HG02884 (cell line): ENCODE measurements around the gene CDC42EP4.

ENCODE experiments used
- ATAC-seq: cut with Tn5 transposase; IDR thresholded peaks from one replicate; pipeline ENCODE4 v1.9.1; 2021; ENCODE audit warnings: mild to moderate bottlenecking, moderate library complexity; ENCODE audit not compliant: unreplicated experiment

Gene CDC42EP4

GRCh38 chr17:73304438-73304837, 7.4 kb downstream of the CDC42EP4 start:
- ATAC-seq: no peak

GRCh38 chr17:73302189-73302588, 9.6 kb downstream of the CDC42EP4 start:
- no peak for ATAC-seq

GRCh38 chr17:73301369-73301768, 10.4 kb downstream of the CDC42EP4 start:
- ATAC-seq: no peak

GRCh38 chr17:73300392-73300791, 11.4 kb downstream of the CDC42EP4 start:
- ATAC-seq: no peak

GRCh38 chr17:73297934-73298861, 13.6 kb downstream of the CDC42EP4 start:
- ATAC-seq: no peak

- ATAC-seq: no peak
Measured at GRCh38 chr17:73293480-73293911, 18.3 kb downstream of the CDC42EP4 start.

- ATAC-seq: no peak
Measured at GRCh38 chr17:73293031-73293430, 18.8 kb downstream of the CDC42EP4 start.

- no peak for ATAC-seq
Measured at GRCh38 chr17:73292031-73292531, 19.7 kb downstream of the CDC42EP4 start.

- peak; percentile 77 for ATAC-seq
Measured at GRCh38 chr17:73291260-73291801, 20.5 kb downstream of the CDC42EP4 start.

GRCh38 chr17:73290399-73291259, 21.2 kb downstream of the CDC42EP4 start:
- peak; percentile 43 for ATAC-seq

- no peak for ATAC-seq
Measured at GRCh38 chr17:73289549-73290254, 22.1 kb downstream of the CDC42EP4 start.

- no peak for ATAC-seq
Measured at GRCh38 chr17:73288534-73289302, 23.1 kb downstream of the CDC42EP4 start.

- ATAC-seq: no peak
Measured at GRCh38 chr17:73286863-73287296, 24.9 kb downstream of the CDC42EP4 start.

GRCh38 chr17:73285916-73286862, 25.6 kb downstream of the CDC42EP4 start:
- no peak for ATAC-seq

- no peak for ATAC-seq
Measured at GRCh38 chr17:73285603-73285908, 26.2 kb downstream of the CDC42EP4 start.

- no peak for ATAC-seq
Measured at GRCh38 chr17:73284906-73285602, 26.7 kb downstream of the CDC42EP4 start.

- no peak for ATAC-seq
Measured at GRCh38 chr17:73284354-73284753, 27.4 kb downstream of the CDC42EP4 start.

- ATAC-seq: no peak
Measured at GRCh38 chr17:73283841-73284282, 27.9 kb downstream of the CDC42EP4 start.
